ENCODE data around the gene SERPINB5. TPM values are rescaled to one million over a fixed set of nuclear protein-coding genes. Genes with fewer than 3 reads are reported as not detected.
A peak's percentile ranks its signal among the peaks of the same experiment; 100 is the strongest.

The SERPINB5 gene
- total RNA-seq, 8 experiments from 2014 or later: 0.21 to 0.66 (median 0.41) TPM; not detected in 5

DNA sequence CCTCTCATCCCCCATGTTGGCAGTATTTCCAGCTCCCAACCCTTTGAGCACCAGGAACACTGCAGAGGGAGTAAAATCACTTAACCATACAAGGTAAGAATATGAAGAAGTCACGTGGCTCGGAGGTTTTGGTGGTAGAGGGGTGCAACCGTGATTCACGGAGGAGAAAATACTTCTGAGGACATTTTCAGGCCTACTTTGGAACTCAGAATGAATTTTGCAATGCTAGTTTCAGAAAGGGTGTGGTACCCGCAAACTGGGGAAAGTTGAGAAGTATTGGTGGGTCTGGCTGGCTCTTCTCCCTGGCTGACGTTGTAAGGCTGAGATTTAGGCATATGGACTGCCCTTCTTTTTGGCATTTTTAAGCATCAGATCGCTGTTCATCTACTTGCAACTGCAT is 442 bp downstream of the SERPINB5 start:
- Histone ChIP-seq H3K4me3 (no peak overlapping the region), H3K4me1 (replicated peaks in 1 of 2) (no peaks in the 10 kb centered on the region), H3K27ac (no peak overlapping the region)
- in situ Hi-C loops (cut with MboI; ENCODE audit: low pct_unique_long_range_greater_than_20kb in 2 of 9, low sequenced_read_pairs in 9 of 9, unreplicated experiment in 9 of 9): no loop called here
- 0 to 92% (median 68%) methylated on average over 2 to 7 of the region's 7 CpGs; no CpG with 5 or more reads in 2 of the 10 experiments for WGBS, 10 experiments
- ATAC-seq (replicated peaks in 6 of 8): peak in 2 of 8 experiments; percentile 66 to 76

DNA sequence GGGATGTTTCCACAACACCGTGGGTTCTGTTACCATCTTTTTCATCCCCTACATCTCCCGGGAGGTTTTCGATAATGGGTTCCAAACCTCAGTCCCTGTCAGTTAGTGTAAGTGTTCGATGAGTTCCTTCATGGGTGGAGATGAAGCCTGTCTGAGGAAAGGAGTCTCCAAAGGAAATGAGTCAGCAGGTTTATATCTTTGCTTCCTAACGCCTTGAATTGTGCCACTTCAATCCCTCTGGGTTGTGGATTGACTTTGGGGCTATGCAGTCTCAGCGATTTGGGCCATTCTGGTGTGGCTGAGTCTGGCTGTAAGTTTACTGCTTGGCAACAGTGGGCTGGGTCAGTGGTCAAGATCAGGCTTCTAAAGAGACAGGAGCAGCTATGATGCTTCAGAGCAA is 1.2 kb downstream of the SERPINB5 start:
- peak in 2 of 8 experiments; percentile 78 to 83 for ATAC-seq (replicated peaks in 6 of 8)
- WGBS, 10 experiments: 47 to 100% (median 80%) methylated on average over 1 to 5 of the region's 6 CpGs; no CpG with 5 or more reads in 5 of the 10 experiments
- H3K4me3 ChIP-seq: no peak overlapping the region
- no peak overlapping the region for H3K27ac ChIP-seq
- in situ Hi-C loops (cut with MboI; ENCODE audit: low pct_unique_long_range_greater_than_20kb in 2 of 9, low sequenced_read_pairs in 9 of 9, unreplicated experiment in 9 of 9): no loop called here
- no peaks in the 10 kb centered on the region for H3K4me1 ChIP-seq (replicated peaks in 1 of 2)

DNA sequence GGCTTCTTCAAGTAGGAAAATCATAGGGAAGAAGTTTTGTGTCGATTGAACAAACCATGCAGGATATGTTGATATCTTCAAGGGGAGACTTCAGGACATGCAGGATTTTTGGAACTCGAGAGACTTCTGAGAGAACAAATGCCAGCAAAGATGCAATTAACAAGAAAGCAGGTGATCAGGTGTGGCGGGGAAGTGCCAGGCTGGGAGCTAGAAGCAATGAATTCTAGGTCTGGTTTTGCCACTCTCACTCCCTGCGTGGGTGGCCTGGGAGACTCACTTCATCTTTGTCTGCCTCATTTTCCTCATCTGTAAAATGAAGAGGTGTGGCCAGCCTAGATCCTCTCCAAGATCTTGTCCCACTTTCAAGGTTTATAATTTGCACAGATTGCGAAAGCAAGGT is 3.1 kb downstream of the SERPINB5 start:
- no peak overlapping the region for H3K4me3 ChIP-seq
- no peak overlapping the region for H3K27ac ChIP-seq
- H3K4me1 ChIP-seq (replicated peaks in 1 of 2): no peaks in the 10 kb centered on the region
- 49 to 100% (median 80%) methylated on average over 2 to 5 of the region's 5 CpGs for WGBS, 10 experiments
- in situ Hi-C loops (cut with MboI; ENCODE audit: low pct_unique_long_range_greater_than_20kb in 2 of 9, low sequenced_read_pairs in 9 of 9, unreplicated experiment in 9 of 9): no loop called here
- no peak for ATAC-seq (replicated peaks in 6 of 8)

DNA sequence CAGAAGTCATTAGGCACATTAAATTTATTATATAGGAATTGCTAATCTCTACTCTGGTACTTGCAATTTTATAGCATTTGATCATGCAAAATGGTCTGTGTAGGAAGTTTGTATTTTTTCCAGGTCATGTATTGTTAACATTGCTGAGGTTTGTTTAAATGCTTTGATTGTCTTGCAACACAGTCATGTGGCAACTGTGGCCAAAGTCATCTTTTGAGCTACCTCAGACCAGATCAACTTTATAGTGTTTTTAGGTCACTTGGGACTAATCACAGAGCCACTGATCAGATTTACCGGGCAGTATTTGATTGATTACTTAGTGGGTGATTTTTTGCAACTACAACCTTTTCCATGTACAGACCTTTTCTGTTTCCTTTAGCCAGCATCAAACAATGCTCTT is 3.7 kb downstream of the SERPINB5 start:
- in situ Hi-C loops (cut with MboI; ENCODE audit: low pct_unique_long_range_greater_than_20kb in 2 of 9, low sequenced_read_pairs in 9 of 9, unreplicated experiment in 9 of 9): no loop called here
- H3K4me1 ChIP-seq (replicated peaks in 1 of 2): peaks cover 0 to under 1% of the 10 kb centered on the region in 2 donors
- no peak overlapping the region for H3K27ac ChIP-seq
- ATAC-seq (replicated peaks in 6 of 8): no peak
- no peak overlapping the region for H3K4me3 ChIP-seq
- WGBS, 10 experiments: 20 to 100% (median 86%) methylated on average over 1 of the region's 1 CpG; no CpG with 5 or more reads in 5 of the 10 experiments

DNA sequence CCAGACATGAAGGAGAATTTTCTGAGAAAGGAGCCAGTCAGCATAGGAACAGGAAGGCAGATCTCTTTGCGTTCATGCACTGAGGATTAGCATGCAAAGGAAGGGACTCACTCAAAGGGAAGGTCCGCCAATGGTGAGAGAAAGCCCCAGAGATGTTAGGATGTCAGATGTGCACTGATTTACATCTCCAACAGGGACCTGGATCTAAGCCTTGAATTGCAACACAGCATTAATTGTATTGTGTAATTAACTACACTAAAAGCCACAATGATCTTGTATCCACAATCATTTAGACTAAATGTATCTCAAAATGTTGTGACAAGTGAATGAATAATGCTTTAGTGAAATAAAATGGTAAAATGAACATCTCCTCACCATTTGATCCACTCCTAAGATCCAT is 4.2 kb downstream of the SERPINB5 start:
- WGBS, 10 experiments: 40 to 83% (median 63%) methylated on average over 1 to 2 of the region's 2 CpGs; no CpG with 5 or more reads in 4 of the 10 experiments
- in situ Hi-C loops (cut with MboI; ENCODE audit: low pct_unique_long_range_greater_than_20kb in 2 of 9, low sequenced_read_pairs in 9 of 9, unreplicated experiment in 9 of 9): no loop called here

DNA sequence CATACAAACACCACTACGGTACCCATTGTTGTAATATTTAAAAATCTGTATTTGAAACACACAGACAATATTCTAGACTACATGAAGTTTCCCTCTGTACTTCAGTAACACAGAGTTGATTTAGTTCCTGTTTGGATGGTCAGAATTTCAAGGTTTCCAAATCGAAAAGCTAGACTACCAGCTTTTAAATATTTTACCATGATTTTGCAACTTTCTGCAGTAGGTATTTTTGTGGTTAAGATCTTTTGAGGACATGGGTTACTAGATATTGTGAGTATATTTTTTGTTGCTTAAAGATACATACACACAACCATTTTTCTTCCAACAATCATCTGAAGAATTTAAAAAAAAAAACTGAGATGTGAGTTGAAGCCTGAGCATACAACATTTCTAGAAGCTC is 10.9 kb downstream of the SERPINB5 start:
- WGBS, 10 experiments: 21 to 100% (median 75%) methylated on average over 1 to 2 of the region's 2 CpGs; no CpG with 5 or more reads in 3 of the 10 experiments
- no peak overlapping the region for H3K27ac ChIP-seq
- in situ Hi-C loops (cut with MboI; ENCODE audit: low pct_unique_long_range_greater_than_20kb in 2 of 9, low sequenced_read_pairs in 9 of 9, unreplicated experiment in 9 of 9): no loop called here
- H3K4me1 ChIP-seq (replicated peaks in 1 of 2): peaks cover 3 to 4% of the 10 kb centered on the region in 2 donors
- H3K4me3 ChIP-seq: no peak overlapping the region
- ATAC-seq (replicated peaks in 6 of 8): no peak

More for the DNA sequence above, 4.2 kb downstream of the SERPINB5 start:
- no peak for ATAC-seq (replicated peaks in 6 of 8)
- Histone ChIP-seq H3K27ac (no peak overlapping the region), H3K4me3 (no peak overlapping the region), H3K4me1 (replicated peaks in 1 of 2) (peaks cover 0 to 3% of the 10 kb centered on the region in 2 donors)

DNA sequence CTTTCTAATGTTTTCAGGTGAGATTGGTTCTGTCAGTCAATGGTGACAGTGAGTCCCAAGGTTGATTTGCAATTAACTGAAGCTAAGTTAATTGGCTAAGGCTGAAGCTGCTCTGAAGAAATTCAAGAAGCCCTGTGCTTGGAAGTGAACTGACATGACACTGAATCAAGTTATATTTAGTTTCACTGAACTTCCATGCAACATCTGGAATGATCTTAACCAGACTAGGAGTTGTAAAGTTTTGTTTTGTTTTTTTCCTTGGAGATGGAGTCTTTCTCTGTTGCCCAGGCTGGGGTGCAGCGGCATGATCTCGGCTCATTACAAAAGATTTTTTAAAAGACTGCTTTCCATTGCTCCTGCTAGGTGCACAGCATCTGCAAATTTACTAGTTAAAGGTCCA is 11.4 kb downstream of the SERPINB5 start:
- peaks cover 3 to 4% of the 10 kb centered on the region in 2 donors for H3K4me1 ChIP-seq (replicated peaks in 1 of 2)
- ATAC-seq (replicated peaks in 6 of 8): peak in 1 of 8 experiments; percentile 33
- in situ Hi-C loops (cut with MboI; ENCODE audit: low pct_unique_long_range_greater_than_20kb in 2 of 9, low sequenced_read_pairs in 9 of 9, unreplicated experiment in 9 of 9): no loop called here
- no peak overlapping the region for H3K27ac ChIP-seq
- 6 to 100% (median 42%) methylated on average over 2 of the region's 2 CpGs; no CpG with 5 or more reads in 6 of the 10 experiments for WGBS, 10 experiments
- H3K4me3 ChIP-seq: no peak overlapping the region

DNA sequence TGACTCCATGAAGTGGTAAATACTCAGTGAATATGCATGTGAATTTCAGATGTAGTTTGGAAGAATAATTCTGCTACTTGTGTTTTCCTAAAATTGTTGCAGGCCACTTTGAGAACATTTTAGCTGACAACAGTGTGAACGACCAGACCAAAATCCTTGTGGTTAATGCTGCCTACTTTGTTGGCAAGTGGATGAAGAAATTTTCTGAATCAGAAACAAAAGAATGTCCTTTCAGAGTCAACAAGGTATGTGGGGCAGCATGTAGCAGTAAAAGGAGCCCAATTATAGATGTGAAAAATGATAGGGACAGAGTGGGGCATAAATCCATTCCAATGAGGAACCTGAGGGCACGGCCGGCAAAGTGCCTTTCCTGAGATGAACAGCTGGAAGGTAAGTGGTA is 16.1 kb downstream of the SERPINB5 start:
- ATAC-seq (replicated peaks in 6 of 8): no peak
- in situ Hi-C loops (cut with MboI; ENCODE audit: low pct_unique_long_range_greater_than_20kb in 2 of 9, low sequenced_read_pairs in 9 of 9, unreplicated experiment in 9 of 9): no loop called here
- H3K27ac ChIP-seq: no peak overlapping the region
- no peak overlapping the region for H3K4me3 ChIP-seq
- 66 to 100% (median 91%) methylated on average over 1 to 3 of the region's 3 CpGs; no CpG with 5 or more reads in 1 of the 10 experiments for WGBS, 10 experiments
- peaks cover 4 to 6% of the 10 kb centered on the region in 2 donors for H3K4me1 ChIP-seq (replicated peaks in 1 of 2)

DNA sequence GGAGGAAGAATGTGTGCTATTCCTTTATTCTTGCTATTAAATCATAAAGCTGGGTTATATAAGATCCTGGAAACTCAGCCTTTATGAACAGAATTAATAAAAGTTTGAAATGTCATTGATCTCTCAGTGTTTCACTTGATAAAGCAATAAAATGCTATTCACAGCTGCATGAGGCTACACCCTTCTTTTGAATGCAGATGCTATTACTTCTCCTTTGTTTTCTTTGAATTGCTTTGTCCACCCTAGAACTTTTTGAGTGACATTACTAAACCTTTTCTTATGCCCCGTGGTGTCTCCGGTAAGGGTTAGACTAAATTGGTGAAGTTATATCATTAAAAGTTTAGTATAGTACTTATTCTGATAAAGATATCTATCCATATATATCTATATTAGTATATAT is 18.9 kb downstream of the SERPINB5 start:
- H3K27ac ChIP-seq: no peak overlapping the region
- peaks cover 0 to 6% of the 10 kb centered on the region in 2 donors for H3K4me1 ChIP-seq (replicated peaks in 1 of 2)
- ATAC-seq (replicated peaks in 6 of 8): peak in 2 of 8 experiments; percentile 16 to 51
- H3K4me3 ChIP-seq: no peak overlapping the region
- in situ Hi-C loops (cut with MboI; ENCODE audit: low pct_unique_long_range_greater_than_20kb in 2 of 9, low sequenced_read_pairs in 9 of 9, unreplicated experiment in 9 of 9): no loop called here
- 7 to 100% (median 74%) methylated on average over 2 of the region's 2 CpGs; no CpG with 5 or more reads in 2 of the 10 experiments for WGBS, 10 experiments

DNA sequence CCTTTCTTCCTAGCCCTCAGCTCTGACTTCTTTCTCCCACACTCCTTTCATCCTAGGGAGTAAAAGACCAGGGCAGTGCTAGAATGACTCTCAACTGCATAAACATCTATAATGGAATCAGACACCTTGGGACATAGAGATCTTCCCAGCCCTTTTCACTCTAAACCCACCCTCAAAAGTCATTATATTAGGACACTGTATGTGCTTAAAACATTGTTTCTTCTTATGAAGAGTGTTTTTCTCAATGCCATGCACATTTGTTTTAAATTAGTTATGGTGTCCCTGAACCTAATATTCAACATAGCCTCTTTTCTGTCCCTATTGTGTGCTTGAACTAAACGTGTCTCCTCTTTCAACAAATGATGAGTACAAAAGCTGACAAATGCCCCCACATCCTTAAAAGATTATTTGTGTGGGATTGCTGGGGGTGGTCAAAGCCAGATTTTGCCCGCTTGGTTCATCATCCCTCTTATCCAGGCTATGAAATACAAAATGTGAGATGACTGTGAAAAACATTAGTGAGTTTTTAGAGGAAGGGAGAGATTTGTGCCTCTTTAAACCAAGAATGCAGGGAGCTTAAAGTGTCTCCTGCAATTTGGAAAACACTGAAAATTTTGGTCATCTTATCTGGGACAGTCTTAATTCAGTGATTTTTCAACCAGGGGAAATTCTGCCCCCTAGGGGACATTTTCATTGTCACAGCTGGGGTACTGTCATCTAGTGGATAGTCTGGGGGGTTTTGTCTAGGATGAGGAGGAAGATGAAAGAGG is 29.0 kb downstream of the SERPINB5 start:
- Histone ChIP-seq H3K4me1 (replicated peaks in 1 of 2) (peaks cover 6 to 8% of the 10 kb centered on the region in 2 donors), H3K27ac (no peak overlapping the region), H3K4me3 (no peak overlapping the region)
- peak in 3 of 8 experiments; percentile 60 to 80 (median 68) for ATAC-seq (replicated peaks in 6 of 8)
- in situ Hi-C loops (cut with MboI; ENCODE audit: low pct_unique_long_range_greater_than_20kb in 2 of 9, low sequenced_read_pairs in 9 of 9, unreplicated experiment in 9 of 9): loop anchor here in 7 of 9 experiments (25.0 kb wide), 2 partner anchors 332 to 482 kb away; no protein-coding TSS in a partner anchor
- WGBS, 10 experiments: 0 to 100% (median 64%) methylated on average over 1 to 2 of the region's 2 CpGs; no CpG with 5 or more reads in 2 of the 10 experiments

DNA sequence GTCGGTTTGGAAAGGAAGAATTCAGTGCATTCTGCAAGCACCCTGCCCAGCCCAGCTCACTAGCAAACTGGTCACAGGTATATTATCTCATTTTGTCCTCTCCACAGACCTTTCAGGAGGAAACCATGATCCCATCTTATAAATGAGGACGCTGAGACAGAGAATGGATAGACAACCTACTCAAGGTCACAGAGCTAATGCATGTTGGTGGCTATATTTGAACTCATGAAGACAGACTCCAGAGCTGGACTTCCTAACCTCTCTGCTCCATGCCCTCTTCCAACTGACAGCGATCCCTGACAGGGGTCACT is 29.5 kb downstream of the SERPINB5 start:
- in situ Hi-C loops (cut with MboI; ENCODE audit: low pct_unique_long_range_greater_than_20kb in 2 of 9, low sequenced_read_pairs in 9 of 9, unreplicated experiment in 9 of 9): loop anchor here in 7 of 9 experiments (25.0 kb wide), 2 partner anchors 331 to 481 kb away; no protein-coding TSS in a partner anchor
- no peak for ATAC-seq (replicated peaks in 6 of 8)
- Histone ChIP-seq H3K27ac (no peak overlapping the region), H3K4me1 (replicated peaks in 1 of 2) (peaks cover 6 to 8% of the 10 kb centered on the region in 2 donors), H3K4me3 (no peak overlapping the region)
- 0 to 80% (median 66%) methylated on average over 1 to 3 of the region's 3 CpGs; no CpG with 5 or more reads in 5 of the 10 experiments for WGBS, 10 experiments

DNA sequence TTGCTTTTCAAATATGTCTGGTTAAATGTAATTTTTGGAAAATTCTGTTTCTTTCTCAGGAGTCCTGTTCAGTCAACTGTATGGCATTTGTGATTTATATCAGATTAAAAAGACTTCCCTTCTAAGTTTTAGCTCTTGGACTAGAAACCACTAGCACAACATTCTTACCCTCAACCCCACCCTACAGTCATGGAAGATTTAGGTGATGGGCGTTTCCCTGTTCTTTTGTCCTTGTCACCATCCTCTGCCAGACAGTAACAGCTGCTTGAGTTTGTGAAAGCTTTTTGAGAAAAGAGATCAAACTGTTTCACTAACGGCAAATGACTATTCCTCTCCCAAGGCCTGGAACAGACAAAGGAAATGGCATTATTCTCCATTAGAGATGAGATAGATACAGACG is 31.8 kb downstream of the SERPINB5 start:
- Histone ChIP-seq H3K4me1 (replicated peaks in 1 of 2) (peaks cover 6 to 8% of the 10 kb centered on the region in 2 donors), H3K4me3 (no peak overlapping the region), H3K27ac (no peak overlapping the region)
- 0 to 60% (median 17%) methylated on average over 1 to 3 of the region's 3 CpGs; no CpG with 5 or more reads in 2 of the 10 experiments for WGBS, 10 experiments
- in situ Hi-C loops (cut with MboI; ENCODE audit: low pct_unique_long_range_greater_than_20kb in 2 of 9, low sequenced_read_pairs in 9 of 9, unreplicated experiment in 9 of 9): loop anchor here in 7 of 9 experiments (25.0 kb wide), 2 partner anchors 329 to 479 kb away; no protein-coding TSS in a partner anchor
- peak; percentile 35 to 84 (median 75) for ATAC-seq (replicated peaks in 6 of 8)

DNA sequence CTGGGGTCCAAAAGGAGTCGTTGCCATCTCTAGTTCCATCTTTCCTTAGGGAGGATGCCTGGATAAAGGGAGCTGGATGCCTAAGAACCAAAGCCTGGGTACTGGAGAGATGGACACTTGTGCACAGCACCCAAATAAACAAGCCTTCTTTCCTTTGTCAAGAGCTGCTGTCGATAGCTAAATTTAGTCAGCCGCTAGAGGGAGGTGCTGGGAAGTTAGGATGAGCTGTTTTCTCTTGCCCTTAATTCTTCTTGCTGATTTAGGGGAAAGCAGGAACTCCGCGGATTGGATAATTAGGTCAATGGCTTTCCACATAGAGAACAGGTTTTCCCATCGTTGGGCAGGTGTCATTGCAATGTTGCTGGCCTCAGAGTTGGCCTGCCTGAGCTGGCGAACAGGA is 34.5 kb downstream of the SERPINB5 start:
- H3K27ac ChIP-seq: no peak overlapping the region
- peak in 2 of 8 experiments; percentile 31 to 47 for ATAC-seq (replicated peaks in 6 of 8)
- peaks cover 6 to 8% of the 10 kb centered on the region in 2 donors for H3K4me1 ChIP-seq (replicated peaks in 1 of 2)
- 32 to 92% (median 41%) methylated on average over 2 to 7 of the region's 7 CpGs; no CpG with 5 or more reads in 2 of the 10 experiments for WGBS, 10 experiments
- no peak overlapping the region for H3K4me3 ChIP-seq
- in situ Hi-C loops (cut with MboI; ENCODE audit: low pct_unique_long_range_greater_than_20kb in 2 of 9, low sequenced_read_pairs in 9 of 9, unreplicated experiment in 9 of 9): loop anchor here in 7 of 9 experiments (25.0 kb wide), 2 partner anchors 326 to 476 kb away; no protein-coding TSS in a partner anchor
